Caco-2 (cell line): ENCODE data around the gene PSME1. TPM values are rescaled to one million over a fixed set of nuclear protein-coding genes. Genes with fewer than 3 reads are reported as not detected.
A peak's percentile ranks its signal among the peaks of the same experiment; 100 is the strongest.

Experiments used
- BruUV-seq: library from RNA; stranded (reverse); fragments of 400-500 nt; replicated peaks from 2 replicates; lab custom pipeline; 2021; lab: Mats Ljungman, UMichigan
- CTCF ChIA-PET: fragments of 300-600 bp; sonication (Branson Sonifier 250); formaldehyde crosslinking; loops from one replicate; lab custom pipeline; 2022; ENCODE audit warnings: antibody characterized with exemption; lab: Charles Lee
- POLR2A ChIA-PET: fragments of 300-600 bp; sonication (Branson Sonifier 250); formaldehyde crosslinking; loops from one replicate; lab custom pipeline; 2022; ENCODE audit warnings: antibody characterized with exemption; lab: Charles Lee
- DNase-seq, 2 experiments: peaks; one replicate each; pipeline versions ENCODE4 v3.0.0 to v3.0.0-alpha.2; 2020 to 2022
- H3K27me3 ChIP-seq: replicated peaks from 2 replicates; pipeline ENCODE4 v1.6.0; 2011; ENCODE audit warnings: low read length; ENCODE audit not compliant: control insufficient read depth, insufficient read depth
- H3K36me3 ChIP-seq: 2 replicates; pipeline ENCODE4 v1.5.1; 2011; ENCODE audit warnings: low read length; ENCODE audit not compliant: control insufficient read depth, insufficient read depth
- H3K4me1 ChIP-seq: fragments of 250-450 bp; sonication (Bioruptor Pico); 2 replicates; pipeline ENCODE4 v1.5.1; 2020; ENCODE audit warnings: mild to moderate bottlenecking
- H3K4me3 ChIP-seq: 2 replicates; pipeline ENCODE4 v1.5.1; 2011; ENCODE audit warnings: low read depth, mild to moderate bottlenecking, control low read depth, low read length
- H3K9me3 ChIP-seq: fragments of 250-450 bp; sonication (Bioruptor Pico); 2 replicates; pipeline ENCODE4 v1.5.1; 2020; ENCODE audit warnings: mild to moderate bottlenecking, moderate library complexity
- H3K27ac Mint-ChIP-seq: one replicate; pipeline ENCODE4 v1.8.0; 2022; ENCODE audit warnings: mixed read lengths; ENCODE audit not compliant: unreplicated experiment
- H3K27me3 Mint-ChIP-seq: one replicate; pipeline ENCODE4 v1.8.0; 2022; ENCODE audit warnings: mixed read lengths; ENCODE audit not compliant: insufficient read depth, unreplicated experiment
- H3K36me3 Mint-ChIP-seq: one replicate; pipeline ENCODE4 v1.8.0; 2022; ENCODE audit warnings: mild to moderate bottlenecking, mixed read lengths; ENCODE audit not compliant: insufficient read depth, unreplicated experiment
- H3K4me1 Mint-ChIP-seq: one replicate; pipeline ENCODE4 v1.8.0; 2022; ENCODE audit warnings: low read depth, mixed read lengths; ENCODE audit not compliant: unreplicated experiment
- H3K4me3 Mint-ChIP-seq: one replicate; pipeline ENCODE4 v1.8.0; 2022; ENCODE audit warnings: mild to moderate bottlenecking, moderate library complexity, mixed read lengths; ENCODE audit not compliant: unreplicated experiment
- H3K9me3 Mint-ChIP-seq: one replicate; pipeline ENCODE4 v1.8.0; 2022; ENCODE audit warnings: mixed read lengths; ENCODE audit not compliant: unreplicated experiment
- intact Hi-C: fragments of 100-400 bp; cut with micrococcal nuclease; formaldehyde crosslinking; loops from one replicate; pipeline ENCODE4 v1.10.0; 2022; ENCODE audit not compliant: unreplicated experiment
- total RNA-seq: library from RNA; stranded (reverse); gene quantifications from 2 replicates; pipeline ENCODE4 v1.2.3, GENCODE V29; 2022
- TF ChIP-seq, protein P1 (sequence below), 2 experiments: fragments of 200-600 bp in 1 of 2; IDR thresholded peaks; 1 replicate in 1 of 2; 2 replicates in 1 of 2; pipeline versions ENCODE4 v1.5.1 to v1.8.0; 2011 to 2022; ENCODE audit warnings: antibody characterized with exemption in 1 of 2, control low read depth in 1 of 2, inconsistent platforms in 1 of 2, low read depth in 1 of 2, low read length in 1 of 2, mild to moderate bottlenecking in 1 of 2, moderate library complexity in 1 of 2; ENCODE audit not compliant: insufficient read depth in 1 of 2, severe bottlenecking in 1 of 2, unreplicated experiment in 1 of 2

Gene PSME1
- total RNA-seq, 1 experiment from 2014 or later, result 141 TPM

DNA sequence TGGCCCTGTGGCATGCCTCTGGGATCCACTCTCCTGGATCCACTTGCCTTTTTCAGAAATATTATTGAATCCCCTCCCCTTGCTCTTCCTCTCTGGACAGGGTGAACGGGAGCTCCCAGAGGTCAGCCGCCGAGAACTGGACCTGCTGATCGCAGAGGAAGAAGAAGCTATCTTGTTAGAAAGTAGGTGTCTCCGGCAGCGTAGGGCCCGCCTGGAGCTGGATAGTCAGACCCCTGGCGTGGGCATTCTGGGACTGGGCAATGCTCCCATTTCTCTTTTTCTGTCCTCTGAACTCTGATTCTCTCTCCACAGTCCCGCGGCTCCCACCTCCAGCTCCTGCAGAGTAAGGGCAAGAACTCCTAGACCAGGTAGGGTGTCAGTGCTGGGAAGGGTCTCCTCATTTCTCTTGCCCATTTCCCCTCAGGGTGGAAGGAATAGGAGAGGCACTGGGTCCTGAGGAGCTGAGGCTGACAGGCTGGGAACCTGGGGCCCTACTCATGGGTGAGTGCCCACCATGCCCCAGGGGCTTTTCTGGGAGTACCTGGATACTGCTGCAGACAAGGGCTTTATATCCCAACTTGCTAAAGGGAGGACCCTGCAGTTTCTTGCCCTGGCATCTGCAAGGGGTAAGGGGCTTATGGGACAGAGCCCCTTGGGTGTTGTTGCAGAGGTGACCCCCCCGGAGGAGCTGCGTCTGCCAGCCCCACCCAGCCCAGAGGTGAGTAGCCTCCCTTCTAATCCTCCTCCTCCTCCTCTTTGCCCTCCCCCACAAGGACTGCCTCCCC, 41.2 kb downstream of the PSME1 start:
- H3K4me1 ChIP-seq, result no peaks in the 10 kb centered on the region
- DNase-seq, result no peak
- ChIA-PET POLR2A (no interaction called here), CTCF (no interaction called here)
- no peaks in the 10 kb centered on the region for H3K9me3 ChIP-seq
- H3K36me3 ChIP-seq, result no peaks in the 10 kb centered on the region; the same call in 1 of the 2 replicates
- no peak overlapping the region for H3K4me3 Mint-ChIP-seq
- TF ChIP-seq, protein P1, sequence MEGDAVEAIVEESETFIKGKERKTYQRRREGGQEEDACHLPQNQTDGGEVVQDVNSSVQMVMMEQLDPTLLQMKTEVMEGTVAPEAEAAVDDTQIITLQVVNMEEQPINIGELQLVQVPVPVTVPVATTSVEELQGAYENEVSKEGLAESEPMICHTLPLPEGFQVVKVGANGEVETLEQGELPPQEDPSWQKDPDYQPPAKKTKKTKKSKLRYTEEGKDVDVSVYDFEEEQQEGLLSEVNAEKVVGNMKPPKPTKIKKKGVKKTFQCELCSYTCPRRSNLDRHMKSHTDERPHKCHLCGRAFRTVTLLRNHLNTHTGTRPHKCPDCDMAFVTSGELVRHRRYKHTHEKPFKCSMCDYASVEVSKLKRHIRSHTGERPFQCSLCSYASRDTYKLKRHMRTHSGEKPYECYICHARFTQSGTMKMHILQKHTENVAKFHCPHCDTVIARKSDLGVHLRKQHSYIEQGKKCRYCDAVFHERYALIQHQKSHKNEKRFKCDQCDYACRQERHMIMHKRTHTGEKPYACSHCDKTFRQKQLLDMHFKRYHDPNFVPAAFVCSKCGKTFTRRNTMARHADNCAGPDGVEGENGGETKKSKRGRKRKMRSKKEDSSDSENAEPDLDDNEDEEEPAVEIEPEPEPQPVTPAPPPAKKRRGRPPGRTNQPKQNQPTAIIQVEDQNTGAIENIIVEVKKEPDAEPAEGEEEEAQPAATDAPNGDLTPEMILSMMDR (IDR thresholded peaks at IDR 0.05; ENCODE audit: insufficient read depth in 1 of 2, low read depth in 1 of 2, low read length in 1 of 2, severe bottlenecking in 1 of 2, unreplicated experiment in 1 of 2), result no peak
- intact Hi-C loops, result no loop called here
- no peaks in the 10 kb centered on the region for H3K27me3 ChIP-seq
- no peaks in the 10 kb centered on the region for H3K9me3 Mint-ChIP-seq
- no peaks in the 10 kb centered on the region for H3K4me1 Mint-ChIP-seq
- no TSS peak for BruUV-seq
- H3K27me3 Mint-ChIP-seq, result no peaks in the 10 kb centered on the region
- H3K4me3 ChIP-seq, result no peak overlapping the region
- H3K27ac Mint-ChIP-seq, result peak overlapping the region; percentile 6
- H3K36me3 Mint-ChIP-seq, result peaks cover 34% of the 10 kb centered on the region

DNA sequence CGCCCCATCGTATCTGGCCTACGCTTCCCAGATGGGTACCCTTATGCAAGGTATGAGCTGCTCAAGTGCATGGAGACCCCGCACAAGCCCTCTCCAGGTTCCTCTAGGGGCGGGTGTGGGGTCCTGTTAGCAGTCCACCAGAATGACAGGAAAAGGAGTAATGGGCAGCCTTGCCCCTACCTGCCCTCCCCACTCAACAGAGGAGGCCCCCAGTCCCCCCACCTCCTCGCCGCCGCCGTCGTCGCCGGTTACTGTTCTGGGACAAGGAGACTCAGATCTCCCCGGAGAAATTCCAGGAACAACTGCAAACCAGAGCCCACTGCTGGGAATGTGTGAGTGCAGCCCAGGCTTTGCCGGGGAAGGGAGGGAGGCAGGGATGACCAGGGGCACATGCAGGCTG, 41.9 kb downstream of the PSME1 start:
- Histone ChIP-seq H3K27me3 (no peaks in the 10 kb centered on the region), H3K4me1 (no peaks in the 10 kb centered on the region), H3K36me3 (no peaks in the 10 kb centered on the region; the same call in 1 of the 2 replicates), H3K9me3 (no peaks in the 10 kb centered on the region), H3K4me3 (no peak overlapping the region)
- CTCF ChIA-PET, result no interaction called here
- Mint-ChIP-seq H3K9me3 (no peaks in the 10 kb centered on the region), H3K36me3 (peaks cover 40% of the 10 kb centered on the region), H3K4me1 (no peaks in the 10 kb centered on the region), H3K27ac (no peak overlapping the region), H3K4me3 (no peak overlapping the region), H3K27me3 (no peaks in the 10 kb centered on the region)
- intact Hi-C loops, result no loop called here
- POLR2A ChIA-PET, result no interaction called here
- no TSS peak for BruUV-seq
- TF ChIP-seq, protein P1 (IDR thresholded peaks at IDR 0.05; ENCODE audit: insufficient read depth in 1 of 2, low read depth in 1 of 2, low read length in 1 of 2, severe bottlenecking in 1 of 2, unreplicated experiment in 1 of 2), result no peak
- no peak for DNase-seq

DNA sequence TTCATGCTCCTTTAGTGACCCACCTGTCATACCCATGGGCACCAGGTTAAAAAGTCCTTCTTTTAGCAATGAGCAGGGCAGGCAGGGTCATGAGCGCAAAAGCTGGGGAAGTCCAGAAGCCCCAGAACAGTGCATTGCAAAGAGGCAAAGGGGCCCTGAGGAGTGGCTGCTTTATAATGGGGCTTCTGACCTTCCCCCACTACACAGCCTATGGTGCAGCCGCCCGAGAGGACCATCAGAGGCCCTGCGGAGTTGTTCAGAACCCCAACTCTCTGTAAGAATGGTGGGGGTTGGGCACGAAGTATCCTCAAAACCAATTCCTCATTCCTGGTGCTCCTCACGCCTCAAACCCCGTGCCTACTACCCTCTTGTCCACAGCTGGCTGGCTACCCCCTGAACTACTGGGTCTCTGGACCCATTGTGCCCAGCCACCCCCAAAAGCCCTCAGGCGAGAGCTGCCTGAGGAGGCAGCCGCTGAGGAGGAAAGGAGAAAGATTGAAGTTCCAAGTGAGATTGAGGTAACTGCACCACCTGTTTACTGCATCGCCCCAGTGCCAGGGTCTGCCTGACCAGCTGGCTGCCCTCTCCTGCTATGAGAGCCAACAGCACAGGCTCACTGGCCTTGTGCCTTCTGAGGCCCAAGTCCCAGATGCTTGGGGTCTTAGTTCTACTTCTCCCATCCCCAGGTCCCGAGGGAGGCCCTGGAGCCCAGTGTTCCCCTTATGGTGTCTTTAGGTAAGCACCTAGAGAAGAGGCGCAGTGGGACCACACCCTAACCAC, 42.6 kb downstream of the PSME1 start:
- Mint-ChIP-seq H3K4me3 (no peak overlapping the region), H3K9me3 (no peaks in the 10 kb centered on the region), H3K4me1 (no peaks in the 10 kb centered on the region), H3K27me3 (no peaks in the 10 kb centered on the region), H3K36me3 (peaks cover 38% of the 10 kb centered on the region), H3K27ac (no peak overlapping the region)
- no peaks in the 10 kb centered on the region for H3K27me3 ChIP-seq
- no peak overlapping the region for H3K4me3 ChIP-seq
- TF ChIP-seq, protein P1 (IDR thresholded peaks at IDR 0.05; ENCODE audit: insufficient read depth in 1 of 2, low read depth in 1 of 2, low read length in 1 of 2, severe bottlenecking in 1 of 2, unreplicated experiment in 1 of 2), result no peak
- intact Hi-C loops, result no loop called here
- no peak for DNase-seq
- H3K9me3 ChIP-seq, result no peaks in the 10 kb centered on the region
- no TSS peak for BruUV-seq
- ChIA-PET POLR2A (interaction anchor here (1.0 kb wide), 1 partner anchor 63 kb away, joined by 4 read pairs; no protein-coding TSS in a partner anchor), CTCF (no interaction called here)
- H3K36me3 ChIP-seq, result no peaks in the 10 kb centered on the region; the same call in none of the 2 replicates
- no peaks in the 10 kb centered on the region for H3K4me1 ChIP-seq
